Tibial nerve (tissue), 4 donors: ENCODE measurements around the gene RWDD1.

Experiments
- EP300 ChIP-seq, 2 donors: sonication (generic); formaldehyde crosslinking; IDR thresholded peaks; one replicate each; pipeline ENCODE4 v1.6.1; 2017; ENCODE audit warnings: antibody characterized with exemption in 2 of 2, mild to moderate bottlenecking in 1 of 2
- TF ChIP-seq, protein P1 (sequence below), 5 experiments: fragments of 200-600 bp in 3 of 5; fragments of 450-650 bp in 2 of 5; sonication (generic) in 3 of 5; IDR thresholded peaks; one replicate each; pipeline ENCODE4 v1.5.1; 2016 to 2019; ENCODE audit warnings: antibody characterized with exemption in 5 of 5, mild to moderate bottlenecking in 3 of 5, moderate library complexity in 2 of 5

- no peak for TF ChIP-seq EP300 (IDR thresholded peaks at IDR 0.05)
- TF ChIP-seq, protein P1, sequence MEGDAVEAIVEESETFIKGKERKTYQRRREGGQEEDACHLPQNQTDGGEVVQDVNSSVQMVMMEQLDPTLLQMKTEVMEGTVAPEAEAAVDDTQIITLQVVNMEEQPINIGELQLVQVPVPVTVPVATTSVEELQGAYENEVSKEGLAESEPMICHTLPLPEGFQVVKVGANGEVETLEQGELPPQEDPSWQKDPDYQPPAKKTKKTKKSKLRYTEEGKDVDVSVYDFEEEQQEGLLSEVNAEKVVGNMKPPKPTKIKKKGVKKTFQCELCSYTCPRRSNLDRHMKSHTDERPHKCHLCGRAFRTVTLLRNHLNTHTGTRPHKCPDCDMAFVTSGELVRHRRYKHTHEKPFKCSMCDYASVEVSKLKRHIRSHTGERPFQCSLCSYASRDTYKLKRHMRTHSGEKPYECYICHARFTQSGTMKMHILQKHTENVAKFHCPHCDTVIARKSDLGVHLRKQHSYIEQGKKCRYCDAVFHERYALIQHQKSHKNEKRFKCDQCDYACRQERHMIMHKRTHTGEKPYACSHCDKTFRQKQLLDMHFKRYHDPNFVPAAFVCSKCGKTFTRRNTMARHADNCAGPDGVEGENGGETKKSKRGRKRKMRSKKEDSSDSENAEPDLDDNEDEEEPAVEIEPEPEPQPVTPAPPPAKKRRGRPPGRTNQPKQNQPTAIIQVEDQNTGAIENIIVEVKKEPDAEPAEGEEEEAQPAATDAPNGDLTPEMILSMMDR (IDR thresholded peaks at IDR 0.05): no peak
Measured at GRCh38 chr6:116556065-116556464, 15.2 kb upstream of the RWDD1 start.
